Immature natural killer cell (primary cell): ENCODE measurements around the gene GDPD4. TPM values are rescaled to one million over a fixed set of nuclear protein-coding genes. Genes with fewer than 3 reads are reported as not detected.

Experiments used
- DNase-seq, 3 donors: peaks; one replicate each; pipeline ENCODE4 v3.0.0; 2022; ENCODE audit warnings: mixed read lengths in 1 of 3
- H3K27ac Mint-ChIP-seq, 6 donors: one replicate each; pipeline ENCODE4 v1.8.0; 2020; ENCODE audit warnings: mixed read lengths in 6 of 6, mild to moderate bottlenecking in 5 of 6, inconsistent platforms in 4 of 6, moderate library complexity in 3 of 6
- H3K27me3 Mint-ChIP-seq, 3 donors: one replicate each; pipeline ENCODE4 v1.8.0; 2020 to 2021; ENCODE audit warnings: low read depth in 3 of 3, mild to moderate bottlenecking in 3 of 3, mixed read lengths in 3 of 3, moderate library complexity in 3 of 3, inconsistent platforms in 1 of 3
- H3K36me3 Mint-ChIP-seq, 3 donors: one replicate each; pipeline ENCODE4 v1.8.0; 2020; ENCODE audit warnings: mixed read lengths in 3 of 3, inconsistent platforms in 2 of 3, mild to moderate bottlenecking in 2 of 3
- H3K4me1 Mint-ChIP-seq, 2 donors: one replicate each; pipeline ENCODE4 v1.8.0; 2020; ENCODE audit warnings: inconsistent platforms in 2 of 2, mild to moderate bottlenecking in 2 of 2, mixed read lengths in 2 of 2, moderate library complexity in 1 of 2
- H3K4me3 Mint-ChIP-seq, 5 donors: one replicate each; pipeline ENCODE4 v1.8.0; 2020; ENCODE audit warnings: mild to moderate bottlenecking in 5 of 5, mixed read lengths in 5 of 5, inconsistent platforms in 3 of 5, moderate library complexity in 3 of 5
- H3K9me3 Mint-ChIP-seq, 6 donors: one replicate each; pipeline ENCODE4 v1.8.0; 2020; ENCODE audit warnings: mild to moderate bottlenecking in 6 of 6, mixed read lengths in 6 of 6, inconsistent platforms in 4 of 6, moderate library complexity in 3 of 6
- polyA plus RNA-seq, 3 donors: library from polyadenylated mRNA; unstranded; fragments of 300-500 nt; fragmentation: Illumina TruSeq; gene quantifications; one replicate each; pipeline ENCODE4 v1.2.3, GENCODE V29; 2021

Gene GDPD4
- polyA plus RNA-seq, 3 donors from 2014 or later: not detected

DNA sequence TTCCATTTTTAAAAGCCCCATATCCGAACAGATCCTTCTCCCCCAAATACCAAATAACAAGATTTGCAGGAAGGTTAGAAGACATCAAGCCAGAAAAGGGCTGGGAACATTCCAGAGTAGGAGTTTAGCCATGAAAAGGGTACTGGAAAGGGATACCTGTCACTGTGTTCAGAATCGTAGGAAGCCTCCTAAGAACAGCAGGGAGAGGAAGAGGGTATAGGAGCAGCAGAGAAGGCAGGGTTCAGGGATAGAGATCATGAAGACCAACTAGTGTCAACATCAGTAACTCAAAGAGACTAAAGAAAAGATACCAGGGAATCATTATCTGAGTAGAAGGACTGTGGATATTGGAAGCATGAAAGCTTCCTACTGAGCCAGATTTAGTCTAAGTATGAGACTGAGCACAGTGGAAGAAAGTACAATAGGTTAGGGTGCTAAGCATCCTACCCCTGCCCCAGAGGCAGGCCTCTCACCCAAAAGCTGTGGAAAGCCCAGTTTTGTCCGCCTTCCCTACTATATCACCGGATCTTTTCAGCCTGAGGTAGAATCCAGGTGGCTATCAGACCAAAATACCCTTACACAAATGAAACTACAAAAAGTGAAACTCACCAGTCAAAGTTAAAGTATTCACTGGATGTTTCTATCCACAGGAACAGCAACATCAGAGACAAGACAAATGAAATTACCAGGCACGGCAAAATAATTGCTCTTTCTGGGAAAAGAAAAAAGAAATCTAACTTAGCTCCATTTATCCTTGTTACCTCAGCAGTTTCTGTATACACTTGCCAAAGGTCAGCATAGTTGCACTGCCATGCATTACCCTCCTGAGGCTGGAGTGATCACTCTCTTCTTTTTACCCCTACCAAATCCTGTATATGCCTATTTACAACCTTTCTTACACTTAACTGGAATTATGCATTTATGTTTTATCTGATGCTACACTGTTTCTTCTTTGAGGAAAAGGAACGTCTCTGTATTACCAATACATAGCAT lies 16.7 kb downstream of the GDPD4 start:
- no peaks in the 10 kb centered on the region for H3K4me1 Mint-ChIP-seq
- no peak overlapping the region for H3K27ac Mint-ChIP-seq
- DNase-seq: no peak
- no peaks in the 10 kb centered on the region for H3K36me3 Mint-ChIP-seq
- H3K9me3 Mint-ChIP-seq: peaks cover 0 to 1% (median 0%) of the 10 kb centered on the region in 6 donors
- H3K4me3 Mint-ChIP-seq: no peak overlapping the region
- H3K27me3 Mint-ChIP-seq: peaks cover 6 to 11% (median 8%) of the 10 kb centered on the region in 3 donors

DNA sequence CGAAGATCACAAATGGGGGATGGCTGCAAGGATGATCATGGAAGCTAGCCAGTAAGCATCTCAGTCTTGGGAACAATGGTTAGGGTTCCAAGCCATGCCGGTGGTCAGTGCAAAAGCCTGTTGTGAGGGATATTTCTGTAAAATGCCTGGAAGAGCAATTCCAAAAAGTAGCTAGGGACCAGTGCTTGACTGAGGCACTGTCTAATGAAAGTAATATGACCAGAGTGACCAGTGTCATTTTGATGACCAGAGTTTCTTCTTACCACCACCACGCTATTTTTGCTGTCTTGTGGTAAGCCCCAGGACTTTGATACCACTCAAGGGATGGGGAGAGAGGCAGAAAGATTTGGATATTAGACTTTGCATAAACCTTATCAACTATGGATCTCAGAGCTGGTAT lies 18.4 kb downstream of the GDPD4 start:
- Mint-ChIP-seq H3K27me3 (peaks cover 3 to 12% (median 11%) of the 10 kb centered on the region in 3 donors), H3K4me3 (no peak overlapping the region), H3K9me3 (no peaks in the 10 kb centered on the region), H3K27ac (no peak overlapping the region), H3K36me3 (no peaks in the 10 kb centered on the region), H3K4me1 (no peaks in the 10 kb centered on the region)
- no peak for DNase-seq

DNA sequence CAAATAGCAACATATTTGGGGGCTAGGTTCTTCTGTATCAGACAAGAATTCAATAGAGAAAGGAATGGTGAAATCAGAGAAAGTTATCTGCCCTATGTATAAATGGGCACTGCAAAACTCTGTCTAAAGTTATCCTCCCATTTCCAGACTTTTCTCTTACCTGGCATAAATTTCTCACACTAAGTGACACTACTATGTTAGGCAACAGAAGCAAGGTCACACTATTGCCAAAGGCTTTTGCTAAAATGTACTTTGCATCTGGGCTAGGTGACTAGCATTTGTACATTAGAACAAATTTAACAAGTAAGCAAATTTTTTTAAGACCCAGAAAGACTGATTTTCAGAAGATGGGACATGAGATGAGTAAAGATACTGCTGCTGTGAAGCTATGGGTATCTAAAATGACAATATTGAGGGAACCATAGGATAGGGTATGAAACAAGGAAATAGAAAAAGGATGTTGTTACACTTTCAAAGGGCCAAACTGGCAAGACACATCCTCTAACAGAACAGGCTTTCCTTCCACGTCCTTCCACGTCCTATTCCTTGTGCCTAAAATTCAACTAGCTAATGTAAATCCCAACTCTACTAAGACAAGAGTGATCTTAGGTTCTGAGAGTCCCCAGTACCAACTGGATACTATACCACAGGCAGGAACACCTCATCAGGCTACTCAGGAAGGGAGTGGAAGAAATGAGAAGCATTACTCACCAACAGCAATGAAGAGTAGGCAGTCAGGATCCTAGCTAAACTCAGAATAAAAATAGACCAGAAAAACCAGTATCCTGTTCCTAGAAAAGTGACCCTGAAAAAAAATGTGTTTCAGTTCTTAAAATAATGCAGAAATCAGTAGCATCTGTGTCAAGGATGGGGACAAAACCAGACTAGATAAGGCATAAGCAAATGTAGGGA lies 22.6 kb downstream of the GDPD4 start:
- no peak for DNase-seq
- peaks cover 0 to 12% (median 9%) of the 10 kb centered on the region in 3 donors for H3K27me3 Mint-ChIP-seq
- no peaks in the 10 kb centered on the region for H3K9me3 Mint-ChIP-seq
- H3K4me1 Mint-ChIP-seq: no peaks in the 10 kb centered on the region
- no peak overlapping the region for H3K4me3 Mint-ChIP-seq
- H3K36me3 Mint-ChIP-seq: no peaks in the 10 kb centered on the region
- no peak overlapping the region for H3K27ac Mint-ChIP-seq

DNA sequence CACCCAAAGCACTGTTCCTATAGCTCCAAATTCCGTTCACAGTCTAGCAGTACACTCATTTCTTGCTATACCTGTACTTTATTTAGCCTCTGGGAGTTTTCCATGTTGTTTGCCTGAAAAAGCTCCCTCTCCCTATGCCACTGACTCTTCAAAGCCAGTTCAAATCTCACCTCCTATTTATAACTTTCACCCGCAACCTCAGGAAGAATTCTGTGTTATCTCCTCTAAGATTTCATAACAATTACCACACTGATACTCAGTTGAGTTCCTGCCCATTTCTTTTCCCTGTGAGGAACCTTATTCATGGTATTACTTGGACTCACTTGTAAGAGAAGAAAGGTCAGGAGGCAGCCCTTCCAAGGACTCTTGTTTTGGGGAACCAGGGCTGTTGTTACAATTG lies 25.2 kb downstream of the GDPD4 start:
- no peak overlapping the region for H3K4me3 Mint-ChIP-seq
- H3K27me3 Mint-ChIP-seq: peaks cover 1 to 7% (median 6%) of the 10 kb centered on the region in 3 donors

DNA sequence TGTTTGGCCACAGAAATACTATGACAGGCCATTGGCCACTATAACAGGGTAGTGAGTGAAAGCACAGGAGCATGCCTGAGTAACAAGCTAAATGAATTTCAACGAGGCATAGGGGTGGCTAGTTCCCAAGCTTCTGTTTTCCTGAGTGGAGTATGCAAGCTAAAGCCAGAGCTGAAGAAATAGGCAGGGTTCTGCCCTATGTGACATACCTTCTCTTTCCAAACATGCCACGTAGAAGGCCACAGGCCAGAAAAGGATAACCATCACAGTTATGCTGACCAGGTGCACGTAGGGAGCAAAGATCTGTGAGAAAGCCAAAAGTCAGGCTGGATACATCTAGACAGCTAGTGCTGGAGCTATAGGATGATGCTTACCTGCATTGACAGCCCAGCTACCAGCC lies 30.6 kb downstream of the GDPD4 start:
- H3K4me3 Mint-ChIP-seq: no peak overlapping the region
- H3K36me3 Mint-ChIP-seq: no peaks in the 10 kb centered on the region
- no peak for DNase-seq
- peaks cover 0 to 6% (median 5%) of the 10 kb centered on the region in 3 donors for H3K27me3 Mint-ChIP-seq
- H3K27ac Mint-ChIP-seq: no peak overlapping the region
- no peaks in the 10 kb centered on the region for H3K9me3 Mint-ChIP-seq
- H3K4me1 Mint-ChIP-seq: no peaks in the 10 kb centered on the region

More for the DNA sequence above, 25.2 kb downstream of the GDPD4 start:
- H3K27ac Mint-ChIP-seq: no peak overlapping the region
- H3K4me1 Mint-ChIP-seq: no peaks in the 10 kb centered on the region
- no peaks in the 10 kb centered on the region for H3K36me3 Mint-ChIP-seq
- no peak for DNase-seq
- no peaks in the 10 kb centered on the region for H3K9me3 Mint-ChIP-seq

DNA sequence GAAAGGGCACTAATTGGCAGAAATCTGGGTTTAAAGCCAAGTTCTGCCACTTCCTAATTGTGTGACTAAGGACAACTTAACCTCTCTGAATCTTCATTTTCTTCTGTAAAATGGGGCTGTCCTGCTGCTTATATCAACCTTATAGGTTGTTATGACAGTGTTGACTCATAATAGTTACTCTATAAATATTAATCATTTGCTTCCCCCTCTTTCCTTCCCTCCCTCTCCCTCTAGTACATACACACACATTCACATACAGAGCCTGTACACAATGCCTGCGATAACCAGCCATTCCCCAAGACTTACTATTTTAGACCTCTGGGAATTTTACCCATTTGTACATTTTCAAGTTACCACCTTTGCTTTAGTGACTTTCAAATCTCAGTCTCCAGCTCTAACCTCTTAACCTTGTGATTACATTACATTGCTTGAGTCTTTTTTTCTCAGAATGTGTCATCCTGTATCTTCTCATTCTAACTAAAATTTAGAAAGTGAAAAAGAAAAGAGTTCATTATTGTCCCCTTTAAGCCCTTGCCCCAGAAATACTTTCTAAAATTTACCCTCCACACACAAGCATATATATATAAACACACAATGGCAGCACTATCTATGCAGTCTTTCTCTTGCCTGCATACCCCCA lies 31.9 kb downstream of the GDPD4 start:
- Mint-ChIP-seq H3K27me3 (peaks cover 0 to 9% (median 7%) of the 10 kb centered on the region in 3 donors), H3K36me3 (no peaks in the 10 kb centered on the region), H3K4me1 (no peaks in the 10 kb centered on the region), H3K4me3 (no peak overlapping the region), H3K27ac (no peak overlapping the region), H3K9me3 (no peaks in the 10 kb centered on the region)
- DNase-seq: no peak

DNA sequence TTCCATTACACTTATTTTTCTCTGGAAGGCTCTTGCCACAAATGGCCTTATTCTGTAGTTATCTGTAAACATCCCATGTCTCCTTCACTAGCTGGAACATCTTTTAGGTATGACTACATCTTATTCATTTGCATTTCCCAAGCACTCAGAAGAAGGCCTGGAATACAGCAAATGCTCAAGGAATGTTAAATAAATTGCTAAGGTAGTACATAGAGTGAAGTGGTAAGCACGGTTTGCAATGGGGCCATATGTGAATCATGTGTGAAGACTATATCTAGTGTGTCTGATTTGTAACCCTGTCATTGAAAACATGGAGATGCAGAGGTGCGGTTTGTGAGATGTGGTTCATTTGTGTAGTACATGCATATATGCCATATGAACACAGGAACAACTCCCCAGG lies 33.5 kb downstream of the GDPD4 start:
- Mint-ChIP-seq H3K27me3 (peaks cover 0 to 12% (median 11%) of the 10 kb centered on the region in 3 donors), H3K4me1 (no peaks in the 10 kb centered on the region), H3K4me3 (no peak overlapping the region), H3K27ac (no peak overlapping the region), H3K36me3 (peaks cover 0 to 3% (median 0%) of the 10 kb centered on the region in 3 donors), H3K9me3 (peaks cover 0 to 6% (median 5%) of the 10 kb centered on the region in 6 donors)
- DNase-seq: no peak

DNA sequence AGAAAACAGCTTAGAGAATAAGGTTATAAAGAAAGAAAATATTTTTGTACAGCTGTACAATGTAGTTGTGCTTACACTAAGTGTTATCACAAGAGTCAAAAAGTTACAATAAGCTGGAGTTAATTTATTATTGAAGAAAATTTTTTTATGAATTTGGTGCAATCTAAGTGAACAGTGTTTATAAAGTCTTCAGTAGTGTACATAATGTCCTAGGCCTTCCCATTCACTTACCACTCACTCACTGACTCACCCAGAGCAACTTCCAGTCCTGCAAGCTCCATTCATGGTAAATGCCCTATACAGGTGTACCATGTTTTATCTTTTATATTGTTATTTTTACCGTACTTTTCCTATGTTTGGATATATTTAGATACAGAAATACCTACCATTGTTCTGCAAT lies 34.7 kb downstream of the GDPD4 start:
- no peak overlapping the region for H3K27ac Mint-ChIP-seq
- peaks cover 3 to 12% (median 9%) of the 10 kb centered on the region in 3 donors for H3K27me3 Mint-ChIP-seq
- no peak for DNase-seq
- no peaks in the 10 kb centered on the region for H3K4me1 Mint-ChIP-seq
- no peak overlapping the region for H3K4me3 Mint-ChIP-seq
- peaks cover 0 to 7% (median 0%) of the 10 kb centered on the region in 3 donors for H3K36me3 Mint-ChIP-seq
- peaks cover 3 to 18% (median 13%) of the 10 kb centered on the region in 6 donors for H3K9me3 Mint-ChIP-seq

DNA sequence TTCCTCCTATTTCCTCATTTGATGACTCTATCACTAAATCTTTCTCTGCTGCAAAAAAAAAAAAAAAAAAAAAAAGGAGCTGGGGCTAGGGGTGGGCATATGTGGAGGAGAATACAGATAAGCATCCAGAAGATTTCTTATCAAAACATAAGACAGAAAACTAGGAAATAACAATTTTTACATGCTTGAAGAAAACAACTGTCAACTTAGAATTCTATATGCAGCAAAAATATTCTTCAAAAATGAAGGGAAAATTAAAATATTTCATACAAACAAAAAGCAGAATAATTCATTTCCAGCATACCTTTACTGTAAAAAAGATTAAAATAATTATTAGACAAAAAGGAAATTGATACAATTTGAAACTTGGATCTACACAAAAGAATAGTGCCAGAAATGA lies 38.7 kb downstream of the GDPD4 start:
- no peaks in the 10 kb centered on the region for H3K4me1 Mint-ChIP-seq
- DNase-seq: no peak
- H3K27me3 Mint-ChIP-seq: peaks cover 3 to 18% (median 5%) of the 10 kb centered on the region in 3 donors
- no peak overlapping the region for H3K27ac Mint-ChIP-seq
- H3K4me3 Mint-ChIP-seq: no peak overlapping the region
- H3K9me3 Mint-ChIP-seq: peaks cover 3 to 18% (median 13%) of the 10 kb centered on the region in 6 donors
- peaks cover 0 to 7% (median 0%) of the 10 kb centered on the region in 3 donors for H3K36me3 Mint-ChIP-seq

DNA sequence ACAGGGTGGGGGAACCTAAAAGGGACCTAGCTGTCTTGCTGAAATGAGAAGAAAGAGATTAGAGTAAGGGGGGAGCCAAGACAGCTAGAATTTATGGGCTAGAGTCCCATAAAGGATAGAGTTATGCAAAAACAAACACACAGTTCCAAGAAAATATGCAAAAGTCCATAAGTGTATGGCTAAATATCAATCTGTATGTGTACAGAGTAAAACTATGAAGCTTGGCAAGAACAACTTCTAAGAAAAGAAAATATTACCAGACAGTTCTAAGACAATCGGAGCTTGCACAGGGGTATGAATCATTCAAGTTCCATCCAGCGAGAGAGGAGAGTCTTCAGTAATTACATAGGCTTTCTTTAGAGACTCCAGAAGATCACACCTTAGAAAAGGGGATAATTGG lies 41.8 kb downstream of the GDPD4 start:
- Mint-ChIP-seq H3K27ac (no peak overlapping the region), H3K36me3 (peaks cover 0 to 7% (median 0%) of the 10 kb centered on the region in 3 donors), H3K4me1 (no peaks in the 10 kb centered on the region), H3K27me3 (peaks cover 3 to 17% (median 4%) of the 10 kb centered on the region in 3 donors), H3K4me3 (no peak overlapping the region), H3K9me3 (peaks cover 4 to 18% (median 13%) of the 10 kb centered on the region in 6 donors)
- no peak for DNase-seq

DNA sequence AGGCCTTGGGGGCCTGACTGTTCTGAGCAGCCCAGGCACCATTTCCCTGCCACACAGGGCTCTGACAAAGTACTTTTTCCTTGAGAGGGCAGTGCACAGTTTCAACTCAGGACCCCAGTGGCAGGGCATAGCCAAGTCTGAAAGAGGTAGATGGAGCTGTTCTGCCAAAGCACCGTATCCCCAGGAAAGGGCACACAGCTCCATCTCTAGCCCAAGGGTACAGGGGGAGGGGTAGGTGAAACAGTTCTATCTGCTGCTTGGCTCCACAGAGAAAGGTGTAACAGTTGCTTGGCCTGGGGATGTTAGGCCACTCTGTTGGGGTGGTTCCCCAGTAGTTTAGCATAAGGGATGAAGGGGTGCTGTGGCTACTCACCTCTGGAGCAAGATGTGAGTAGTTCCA lies 47.8 kb downstream of the GDPD4 start:
- H3K4me1 Mint-ChIP-seq: no peaks in the 10 kb centered on the region
- H3K36me3 Mint-ChIP-seq: no peaks in the 10 kb centered on the region
- no peak overlapping the region for H3K4me3 Mint-ChIP-seq
- H3K27ac Mint-ChIP-seq: no peak overlapping the region
- DNase-seq: no peak
- peaks cover 0 to 4% (median 3%) of the 10 kb centered on the region in 3 donors for H3K27me3 Mint-ChIP-seq
- peaks cover 0 to 8% (median 3%) of the 10 kb centered on the region in 6 donors for H3K9me3 Mint-ChIP-seq

DNA sequence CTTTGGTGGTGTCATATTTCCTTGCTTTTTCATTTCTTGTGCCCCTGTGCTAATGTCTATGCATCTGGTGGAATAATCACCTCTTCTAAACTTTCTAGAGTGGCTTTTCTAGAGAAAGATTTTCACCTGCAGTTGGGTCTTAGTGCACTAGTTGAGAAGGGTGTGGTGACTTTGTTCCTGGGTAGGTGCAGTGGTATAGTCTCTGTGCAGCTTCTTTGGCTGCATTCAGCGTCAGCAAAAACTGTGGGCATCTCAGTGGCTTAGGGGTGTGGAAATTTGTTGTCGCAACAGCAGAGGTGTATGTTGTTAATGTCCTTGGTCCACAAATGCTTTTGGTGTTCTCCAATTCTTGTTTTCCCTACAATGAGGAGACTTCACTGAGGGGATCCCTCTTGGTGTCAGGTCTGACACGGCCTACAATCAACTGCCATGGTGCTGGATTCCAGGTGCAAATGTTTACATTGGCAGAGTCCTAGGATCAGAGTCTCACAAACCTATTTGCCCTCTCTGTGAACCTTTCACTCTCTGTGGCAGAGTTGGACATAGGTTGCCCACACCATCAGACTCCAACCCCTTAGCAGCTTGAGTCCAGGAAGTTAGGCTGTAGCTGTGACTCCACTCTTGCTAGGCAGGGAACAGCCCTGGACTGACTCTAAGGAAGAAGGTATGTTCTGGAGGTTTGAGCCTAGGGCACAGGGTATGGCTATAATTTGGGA lies 48.8 kb downstream of the GDPD4 start:
- DNase-seq: no peak
- Mint-ChIP-seq H3K4me3 (no peak overlapping the region), H3K27me3 (peaks cover 0 to 4% (median 3%) of the 10 kb centered on the region in 3 donors), H3K9me3 (peaks cover 0 to 8% (median 3%) of the 10 kb centered on the region in 6 donors), H3K4me1 (no peaks in the 10 kb centered on the region), H3K36me3 (no peaks in the 10 kb centered on the region), H3K27ac (no peak overlapping the region)
